DND-41 (cell line): Measurements from ENCODE around the gene ARHGAP28.

Experiments used
- ATAC-seq: fragments of 200-7000 bp; cut with Tn5 transposase; 3 replicates; pipeline ENCODE4 v1.9.1; 2021; ENCODE audit warnings: low read depth; ENCODE audit not compliant: insufficient read depth
- DNase-seq: peaks from one replicate; pipeline ENCODE4 v3.0.0-alpha.2; 2020
- H2AFZ ChIP-seq: 2 replicates; pipeline ENCODE4 v1.6.0; 2012; ENCODE audit warnings: low read depth, low read length
- H3K27ac ChIP-seq: 2 replicates; pipeline ENCODE4 v1.5.1; 2012; ENCODE audit warnings: low read length, inconsistent platforms
- H3K27me3 ChIP-seq: fragments of 200-600 bp; sonication (generic); 2 replicates; pipeline ENCODE4 v1.6.0; 2012; ENCODE audit warnings: low read length, mild to moderate bottlenecking, inconsistent platforms; ENCODE audit not compliant: insufficient read depth, poor library complexity
- H3K36me3 ChIP-seq: 2 replicates; pipeline ENCODE4 v1.5.1; 2012; ENCODE audit warnings: low read length, inconsistent platforms; ENCODE audit not compliant: insufficient read depth
- H3K4me1 ChIP-seq: 2 replicates; pipeline ENCODE4 v1.5.1; 2012; ENCODE audit warnings: mild to moderate bottlenecking, low read length; ENCODE audit not compliant: insufficient read depth
- H3K4me2 ChIP-seq: 2 replicates; pipeline ENCODE4 v1.6.0; 2012; ENCODE audit warnings: mild to moderate bottlenecking, moderate library complexity, low read length, inconsistent platforms; ENCODE audit not compliant: insufficient read depth
- H3K4me3 ChIP-seq, 2 experiments: fragments of 200-600 bp in 1 of 2; shearing (Covaris generic) in 1 of 2; 2 replicates each; pipeline ENCODE4 v1.5.1; 2012 to 2016; ENCODE audit warnings: inconsistent platforms in 2 of 2, low read length in 2 of 2, mild to moderate bottlenecking in 2 of 2, low read depth in 1 of 2, moderate library complexity in 1 of 2
- H3K79me2 ChIP-seq: 2 replicates; pipeline ENCODE4 v1.6.0; 2012; ENCODE audit warnings: low read length, inconsistent platforms; ENCODE audit not compliant: insufficient read depth
- H3K9ac ChIP-seq: 2 replicates; pipeline ENCODE4 v1.6.0; 2012; ENCODE audit warnings: low read depth, mild to moderate bottlenecking, inconsistent platforms, low read length, moderate library complexity
- H3K9me3 ChIP-seq: 2 replicates; pipeline ENCODE4 v1.5.1; 2012; ENCODE audit warnings: low read length, moderate library complexity, mild to moderate bottlenecking, inconsistent platforms; ENCODE audit not compliant: insufficient read depth, severe bottlenecking
- H4K20me1 ChIP-seq: 2 replicates; pipeline ENCODE4 v1.6.0; 2012; ENCODE audit warnings: low read length; ENCODE audit not compliant: insufficient read depth
- CTCF ChIP-seq: IDR thresholded peaks from 2 replicates; pipeline ENCODE4 v1.5.1; 2012; ENCODE audit warnings: borderline replicate concordance, low read length, moderate library complexity, mild to moderate bottlenecking; ENCODE audit not compliant: poor library complexity, severe bottlenecking; ENCODE audit errors: extremely low read depth
- EZH2 ChIP-seq: IDR thresholded peaks from 3 replicates; pipeline ENCODE4 v1.6.1; 2012; ENCODE audit warnings: borderline replicate concordance, low read depth, mild to moderate bottlenecking, moderate library complexity, low read length, inconsistent platforms; ENCODE audit not compliant: severe bottlenecking

The ARHGAP28 gene

GRCh38 chr18:6877288-6877687, 147.8 kb downstream of the ARHGAP28 start:
- no peaks in the 10 kb centered on the region for H3K27me3 ChIP-seq
- no peaks in the 10 kb centered on the region for H3K9me3 ChIP-seq
- H3K4me1 ChIP-seq: no peaks in the 10 kb centered on the region
- no peak overlapping the region for H3K4me2 ChIP-seq
- no peak overlapping the region for H3K4me3 ChIP-seq
- TF ChIP-seq EZH2 (no peak), CTCF (no peak)
- no peaks in the 10 kb centered on the region for H4K20me1 ChIP-seq
- no peak overlapping the region for H2AFZ ChIP-seq
- H3K27ac ChIP-seq: no peak overlapping the region
- ATAC-seq (no peak), DNase-seq (no peak)
- H3K79me2 ChIP-seq: no peaks in the 10 kb centered on the region
- no peaks in the 10 kb centered on the region for H3K36me3 ChIP-seq
- H3K9ac ChIP-seq: no peak overlapping the region

- no peaks in the 10 kb centered on the region for H3K9me3 ChIP-seq
- no peaks in the 10 kb centered on the region for H3K36me3 ChIP-seq
- H2AFZ ChIP-seq: no peak overlapping the region
- TF ChIP-seq CTCF (no peak), EZH2 (no peak)
- no peak overlapping the region for H3K9ac ChIP-seq
- H3K79me2 ChIP-seq: no peaks in the 10 kb centered on the region
- no peak overlapping the region for H3K27ac ChIP-seq
- H3K27me3 ChIP-seq: no peaks in the 10 kb centered on the region
- no peaks in the 10 kb centered on the region for H3K4me1 ChIP-seq
- ATAC-seq: no peak
- no peak overlapping the region for H3K4me3 ChIP-seq
- no peak overlapping the region for H3K4me2 ChIP-seq
- no peaks in the 10 kb centered on the region for H4K20me1 ChIP-seq
- DNase-seq: no peak
Measured at GRCh38 chr18:6878556-6879297, 149.2 kb downstream of the ARHGAP28 start.

- no peak overlapping the region for H3K27ac ChIP-seq
- no peak for ATAC-seq
Measured at GRCh38 chr18:6879508-6880195, 150.1 kb downstream of the ARHGAP28 start.

More at GRCh38 chr18:6879508-6880195, 150.1 kb downstream of the ARHGAP28 start:
- Histone ChIP-seq H3K4me3 (no peak overlapping the region), H3K36me3 (no peaks in the 10 kb centered on the region), H3K9me3 (no peaks in the 10 kb centered on the region), H3K4me1 (no peaks in the 10 kb centered on the region), H3K9ac (no peak overlapping the region), H3K4me2 (no peak overlapping the region), H2AFZ (no peak overlapping the region), H4K20me1 (no peaks in the 10 kb centered on the region), H3K79me2 (no peaks in the 10 kb centered on the region), H3K27me3 (no peaks in the 10 kb centered on the region)
- TF ChIP-seq CTCF (no peak), EZH2 (no peak)
- DNase-seq: no peak
